ENCODE data around the gene CHN2.

DNA sequence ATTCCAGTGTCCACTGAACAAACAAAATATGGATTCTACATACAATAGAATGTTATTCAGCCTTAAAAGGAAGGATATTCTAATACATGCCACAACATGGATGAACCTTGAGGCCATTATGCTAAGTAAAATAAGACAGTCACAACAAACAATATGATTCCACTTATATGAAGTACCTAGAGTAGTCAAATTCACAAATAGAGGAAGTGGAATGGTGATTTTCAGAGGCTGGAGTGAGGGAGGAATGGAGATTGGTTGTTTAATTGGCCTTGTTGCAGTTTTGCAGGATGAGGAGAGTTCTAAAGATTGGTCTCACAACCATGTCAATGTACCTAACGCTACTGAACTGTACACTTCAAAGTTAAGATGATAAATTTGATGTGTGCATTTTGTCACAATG lies 119.6 kb downstream of the CHN2 start:
- TF ChIP-seq, protein P1, sequence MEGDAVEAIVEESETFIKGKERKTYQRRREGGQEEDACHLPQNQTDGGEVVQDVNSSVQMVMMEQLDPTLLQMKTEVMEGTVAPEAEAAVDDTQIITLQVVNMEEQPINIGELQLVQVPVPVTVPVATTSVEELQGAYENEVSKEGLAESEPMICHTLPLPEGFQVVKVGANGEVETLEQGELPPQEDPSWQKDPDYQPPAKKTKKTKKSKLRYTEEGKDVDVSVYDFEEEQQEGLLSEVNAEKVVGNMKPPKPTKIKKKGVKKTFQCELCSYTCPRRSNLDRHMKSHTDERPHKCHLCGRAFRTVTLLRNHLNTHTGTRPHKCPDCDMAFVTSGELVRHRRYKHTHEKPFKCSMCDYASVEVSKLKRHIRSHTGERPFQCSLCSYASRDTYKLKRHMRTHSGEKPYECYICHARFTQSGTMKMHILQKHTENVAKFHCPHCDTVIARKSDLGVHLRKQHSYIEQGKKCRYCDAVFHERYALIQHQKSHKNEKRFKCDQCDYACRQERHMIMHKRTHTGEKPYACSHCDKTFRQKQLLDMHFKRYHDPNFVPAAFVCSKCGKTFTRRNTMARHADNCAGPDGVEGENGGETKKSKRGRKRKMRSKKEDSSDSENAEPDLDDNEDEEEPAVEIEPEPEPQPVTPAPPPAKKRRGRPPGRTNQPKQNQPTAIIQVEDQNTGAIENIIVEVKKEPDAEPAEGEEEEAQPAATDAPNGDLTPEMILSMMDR (IDR thresholded peaks at IDR 0.05) = no peak
- TF ChIP-seq POLR2A (IDR thresholded peaks at IDR 0.05) (no peak), EP300 (IDR thresholded peaks at IDR 0.05) (no peak)
